A673 (cell line): ENCODE measurements around the gene EDAR. TPM values are rescaled to one million over a fixed set of nuclear protein-coding genes. Genes with fewer than 3 reads are reported as not detected.

Source experiments
- BruUV-seq: library from RNA; stranded (reverse); fragments of 400-500 nt; replicated peaks from 2 replicates; lab custom pipeline; 2021; lab: Mats Ljungman, UMichigan
- CTCF ChIA-PET: fragments of 300-600 bp; sonication (Branson Sonifier 250); formaldehyde crosslinking; loops from one replicate; lab custom pipeline; 2022; ENCODE audit warnings: antibody characterized with exemption; lab: Charles Lee
- POLR2A ChIA-PET: fragments of 300-600 bp; sonication (Branson Sonifier 250); formaldehyde crosslinking; loops from one replicate; lab custom pipeline; 2022; ENCODE audit warnings: antibody characterized with exemption; ENCODE audit not compliant: low non-redundant PET; lab: Charles Lee
- DNase-seq: peaks from one replicate; pipeline ENCODE4 v3.0.0-alpha.2; 2015; ENCODE audit warnings: low spot score
- H3K27ac ChIP-seq: fragments of 200-600 bp; sonication (generic); 2 replicates; pipeline ENCODE4 v1.5.1; 2016; ENCODE audit warnings: mixed run types, low read depth, mild to moderate bottlenecking, mixed read lengths, antibody characterized with exemption, low read length; ENCODE audit not compliant: poor library complexity, severe bottlenecking
- H3K27me3 ChIP-seq: fragments of 200-600 bp; sonication (generic); replicated peaks from 2 replicates; pipeline ENCODE4 v1.6.1; 2017; ENCODE audit warnings: mixed run types, low read depth, mild to moderate bottlenecking, mixed read lengths, antibody characterized with exemption, low read length; ENCODE audit not compliant: insufficient read depth, poor library complexity
- H3K36me3 ChIP-seq: fragments of 200-600 bp; sonication (generic); 2 replicates; pipeline ENCODE4 v1.6.1; 2016; ENCODE audit warnings: mixed run types, mild to moderate bottlenecking, mixed read lengths, antibody characterized with exemption, low read length; ENCODE audit not compliant: insufficient read depth, poor library complexity, severe bottlenecking
- H3K4me1 ChIP-seq: fragments of 200-600 bp; sonication (generic); 2 replicates; pipeline ENCODE4 v1.6.1; 2017; ENCODE audit warnings: mixed run types, mild to moderate bottlenecking, mixed read lengths, antibody characterized with exemption, low read length; ENCODE audit not compliant: insufficient read depth, poor library complexity, severe bottlenecking
- H3K4me3 ChIP-seq: fragments of 200-600 bp; sonication (generic); 2 replicates; pipeline ENCODE4 v1.5.1; 2016; ENCODE audit warnings: low read depth, mixed run types, mild to moderate bottlenecking, mixed read lengths, low read length; ENCODE audit not compliant: poor library complexity, severe bottlenecking
- H3K9me3 ChIP-seq: fragments of 200-600 bp; sonication (generic); 2 replicates; pipeline ENCODE4 v1.6.1; 2016; ENCODE audit warnings: mixed run types, low read depth, mild to moderate bottlenecking, mixed read lengths, antibody characterized with exemption, low read length; ENCODE audit not compliant: poor library complexity, severe bottlenecking
- CTCF ChIP-seq: fragments of 300-800, 200-600 bp; sonication (generic); conservative IDR thresholded peaks from 2 replicates; pipeline ENCODE4 v1.5.1; 2017; ENCODE audit warnings: low read depth, mild to moderate bottlenecking, antibody characterized with exemption, low read length, moderate library complexity, mixed read lengths
- EZH2 ChIP-seq: fragments of 200-600 bp; sonication (generic); IDR thresholded peaks from 2 replicates; pipeline ENCODE4 v1.6.1; 2017; ENCODE audit warnings: borderline replicate concordance, low read depth, mild to moderate bottlenecking, mixed read lengths, antibody characterized with exemption, low read length; ENCODE audit not compliant: poor library complexity, severe bottlenecking
- intact Hi-C: fragments of 100-400 bp; cut with micrococcal nuclease; formaldehyde crosslinking; loops from one replicate; pipeline ENCODE4 v1.10.0; 2022; ENCODE audit not compliant: unreplicated experiment
- total RNA-seq: library from RNA; stranded (reverse); gene quantifications from 2 replicates; pipeline ENCODE4 v1.2.3, GENCODE V29; 2021

Gene EDAR
- total RNA-seq, 1 experiment from 2014 or later = not detected

GRCh38 chr2:108904680-108905079 is 84.3 kb downstream of the EDAR start:
- TF ChIP-seq EZH2 (no peak), CTCF (no peak)
- BruUV-seq = no TSS peak
- POLR2A ChIA-PET = no interaction called here

GRCh38 chr2:108898315-108899082 is 90.5 kb downstream of the EDAR start:
- ChIA-PET CTCF (no interaction called here), POLR2A (no interaction called here)
- Histone ChIP-seq H3K27me3 (no peaks in the 10 kb centered on the region), H3K4me1 (no peaks in the 10 kb centered on the region), H3K27ac (no peak overlapping the region), H3K9me3 (no peaks in the 10 kb centered on the region), H3K4me3 (no peak overlapping the region), H3K36me3 (no peaks in the 10 kb centered on the region)
- intact Hi-C loops = no loop called here
- TF ChIP-seq CTCF = no peak
- no peak for TF ChIP-seq EZH2
- DNase-seq = no peak
- BruUV-seq = no TSS peak

More at GRCh38 chr2:108904680-108905079, 84.3 kb downstream of the EDAR start:
- Histone ChIP-seq H3K4me3 (no peak overlapping the region), H3K27me3 (no peaks in the 10 kb centered on the region), H3K36me3 (no peaks in the 10 kb centered on the region), H3K4me1 (no peaks in the 10 kb centered on the region), H3K9me3 (no peaks in the 10 kb centered on the region), H3K27ac (no peak overlapping the region)
- intact Hi-C loops = no loop called here
- no peak for DNase-seq
- CTCF ChIA-PET = no interaction called here

GRCh38 chr2:108896741-108897140 is 92.3 kb downstream of the EDAR start:
- ChIA-PET CTCF (no interaction called here), POLR2A (no interaction called here)
- BruUV-seq = no TSS peak
- H3K36me3 ChIP-seq = no peaks in the 10 kb centered on the region
- H3K9me3 ChIP-seq = no peaks in the 10 kb centered on the region
- TF ChIP-seq EZH2 (no peak), CTCF (no peak)
- H3K4me3 ChIP-seq = no peak overlapping the region
- no peak overlapping the region for H3K27ac ChIP-seq
- DNase-seq = no peak
- no peaks in the 10 kb centered on the region for H3K4me1 ChIP-seq
- no peaks in the 10 kb centered on the region for H3K27me3 ChIP-seq
- intact Hi-C loops = no loop called here
